Omental fat pad (tissue), 4 donors: ENCODE results near the gene POU2F3. TPM values are rescaled to one million over a fixed set of nuclear protein-coding genes. Genes with fewer than 3 reads are reported as not detected.

Experiments used
- ATAC-seq: fragments of 150-250 bp; one replicate; pipeline ENCODE4 v1.9.1; 2016; ENCODE audit warnings: mild to moderate bottlenecking, moderate library complexity; ENCODE audit not compliant: low FRiP score
- DNase-seq: peaks from one replicate; pipeline ENCODE4 v3.0.0-alpha.2; 2019; ENCODE audit warnings: low spot score
- total RNA-seq, 4 donors: library from RNA; depleted of rRNA; stranded (reverse); fragments of >200 nt; gene quantifications; one replicate each; pipeline ENCODE4 v1.1.0, GENCODE V29; 2016
- TF ChIP-seq, protein P1 (sequence below), 3 donors: fragments of 450-650 bp; IDR thresholded peaks; one replicate each; pipeline ENCODE4 v1.5.1; 2016 to 2017; ENCODE audit warnings: antibody characterized with exemption in 3 of 3, mild to moderate bottlenecking in 3 of 3, moderate library complexity in 2 of 3

POU2F3 gene
- total RNA-seq, 4 donors from 2014 or later = 0.19 to 0.24 TPM; not detected in 2

DNA sequence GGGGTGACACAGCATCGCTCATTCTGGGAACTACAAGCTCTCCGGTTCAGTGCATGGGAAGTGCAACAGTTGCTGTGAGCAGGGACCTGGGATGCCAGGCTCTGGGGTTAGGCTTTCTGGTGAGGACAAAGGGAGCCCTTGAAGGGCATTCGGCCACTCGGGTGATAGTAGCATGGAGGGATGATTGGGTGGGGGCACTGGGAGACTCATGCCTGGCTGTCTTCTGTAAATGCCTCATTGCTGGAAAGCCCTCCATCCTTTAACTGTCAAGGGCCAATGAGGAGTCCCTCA lies 19.2 kb upstream of the POU2F3 start:
- TF ChIP-seq, protein P1, sequence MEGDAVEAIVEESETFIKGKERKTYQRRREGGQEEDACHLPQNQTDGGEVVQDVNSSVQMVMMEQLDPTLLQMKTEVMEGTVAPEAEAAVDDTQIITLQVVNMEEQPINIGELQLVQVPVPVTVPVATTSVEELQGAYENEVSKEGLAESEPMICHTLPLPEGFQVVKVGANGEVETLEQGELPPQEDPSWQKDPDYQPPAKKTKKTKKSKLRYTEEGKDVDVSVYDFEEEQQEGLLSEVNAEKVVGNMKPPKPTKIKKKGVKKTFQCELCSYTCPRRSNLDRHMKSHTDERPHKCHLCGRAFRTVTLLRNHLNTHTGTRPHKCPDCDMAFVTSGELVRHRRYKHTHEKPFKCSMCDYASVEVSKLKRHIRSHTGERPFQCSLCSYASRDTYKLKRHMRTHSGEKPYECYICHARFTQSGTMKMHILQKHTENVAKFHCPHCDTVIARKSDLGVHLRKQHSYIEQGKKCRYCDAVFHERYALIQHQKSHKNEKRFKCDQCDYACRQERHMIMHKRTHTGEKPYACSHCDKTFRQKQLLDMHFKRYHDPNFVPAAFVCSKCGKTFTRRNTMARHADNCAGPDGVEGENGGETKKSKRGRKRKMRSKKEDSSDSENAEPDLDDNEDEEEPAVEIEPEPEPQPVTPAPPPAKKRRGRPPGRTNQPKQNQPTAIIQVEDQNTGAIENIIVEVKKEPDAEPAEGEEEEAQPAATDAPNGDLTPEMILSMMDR (IDR thresholded peaks at IDR 0.05) = no peak
- ATAC-seq (no peak), DNase-seq (no peak)

GRCh38 chr11:120221115-120221752 lies 18.7 kb upstream of the POU2F3 start:
- TF ChIP-seq, protein P1 (IDR thresholded peaks at IDR 0.05) = no peak
- ATAC-seq (no peak), DNase-seq (no peak)

- TF ChIP-seq, protein P1 (IDR thresholded peaks at IDR 0.05) = no peak
Measured at GRCh38 chr11:120222916-120223315, 17.0 kb upstream of the POU2F3 start.

GRCh38 chr11:120223793-120224192 lies 16.1 kb upstream of the POU2F3 start:
- DNase-seq (no peak), ATAC-seq (no peak)
- TF ChIP-seq, protein P1 (IDR thresholded peaks at IDR 0.05) = no peak

More at GRCh38 chr11:120222916-120223315, 17.0 kb upstream of the POU2F3 start:
- DNase-seq = no peak
- no peak for ATAC-seq

GRCh38 chr11:120224361-120224760 lies 15.6 kb upstream of the POU2F3 start:
- no peak for DNase-seq
- no peak for ATAC-seq
- TF ChIP-seq, protein P1 (IDR thresholded peaks at IDR 0.05) = no peak

DNA sequence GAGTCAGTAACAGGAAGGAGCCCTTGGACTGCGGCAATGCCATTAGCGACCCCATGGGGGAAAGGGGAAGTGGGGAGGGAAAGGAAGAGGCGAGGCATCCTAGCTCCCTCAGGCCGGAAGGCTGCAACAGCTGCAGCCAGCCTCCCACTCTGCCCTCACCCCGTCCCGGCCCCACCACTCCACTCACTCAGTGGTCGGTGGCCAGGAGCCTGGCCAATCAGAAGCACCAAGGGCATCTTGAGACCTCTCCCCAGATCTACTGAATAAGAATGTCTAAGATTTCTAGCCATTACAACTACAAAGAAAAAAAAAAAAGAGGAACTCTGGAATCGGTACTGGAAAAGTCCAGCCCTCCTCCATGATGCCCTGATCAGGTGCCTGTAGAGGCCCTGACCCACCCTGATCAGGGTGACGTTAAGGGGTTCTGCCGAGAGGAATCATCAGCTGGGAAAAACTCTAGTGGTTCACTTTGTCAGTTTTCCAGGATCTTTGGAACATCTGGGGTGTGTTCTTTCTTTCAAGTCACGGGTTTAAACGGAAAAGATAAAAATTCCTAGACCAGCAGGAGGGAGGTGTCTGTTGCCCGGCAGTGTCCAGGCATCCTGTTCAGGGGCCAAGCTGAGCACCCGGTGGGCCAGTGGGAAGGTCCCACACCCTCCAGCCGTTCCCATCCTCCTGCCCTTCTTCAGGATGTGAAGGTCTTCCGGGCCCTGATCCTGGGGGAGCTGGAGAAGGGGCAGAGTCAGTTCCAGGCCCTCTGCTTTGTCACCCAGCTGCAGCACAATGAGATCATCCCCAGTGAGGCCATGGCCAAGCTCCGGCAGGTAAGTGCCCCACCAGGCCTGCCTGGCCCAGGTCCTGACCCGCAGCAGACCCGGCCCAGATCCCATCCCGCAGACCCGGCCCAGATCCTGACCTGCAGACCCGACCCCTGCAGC lies 14.7 kb upstream of the POU2F3 start:
- TF ChIP-seq, protein P1 (IDR thresholded peaks at IDR 0.05) = no peak
- peak; percentile 55 for ATAC-seq
- no peak for DNase-seq
